ENCODE data around the gene OR2D2. TPM values are rescaled to one million over a fixed set of nuclear protein-coding genes. Genes with fewer than 3 reads are reported as not detected.
"Not testable (repeated sequence)": the region's sequence is repeated elsewhere in the genome, so short reads cannot be mapped to it uniquely, and the experiment has no call there.

The OR2D2 gene
- total RNA-seq, 2 experiments from 2014 or later, result not detected

- Histone ChIP-seq H3K36me3 (ENCODE audit: insufficient read depth, low read length) (no peaks in the 10 kb centered on the region), H3K27ac (ENCODE audit: low read depth in 1 of 2, low read length in 2 of 2) (no peak overlapping the region), H3K4me3 (ENCODE audit: low read length) (no peak overlapping the region), H3K27me3 (ENCODE audit: control insufficient read depth in 1 of 2, insufficient read depth in 2 of 2, low read length in 2 of 2) (no peaks in the 10 kb centered on the region), H3K9me3 (ENCODE audit: control insufficient read depth in 1 of 2, insufficient read depth in 1 of 2, low read length in 2 of 2) (peaks cover 0 to 6% of the 10 kb centered on the region in 2 experiments), H3K4me1 (ENCODE audit: insufficient read depth, low read length) (no peaks in the 10 kb centered on the region)
- DNase-seq (no peak), ATAC-seq (ENCODE audit: poor library complexity) (no peak)
- H3K4me3 Mint-ChIP-seq, result no peak overlapping the region
- peaks cover 3% of the 10 kb centered on the region for H3K9me3 Mint-ChIP-seq
- H3K27me3 Mint-ChIP-seq, result peaks cover 6% of the 10 kb centered on the region
- no peak for TF ChIP-seq CTCF (IDR thresholded peaks at IDR 0.05)
- no peaks in the 10 kb centered on the region for H3K4me1 Mint-ChIP-seq (ENCODE audit: low read depth)
- H3K27ac Mint-ChIP-seq, result no peak overlapping the region
- ChIA-PET CTCF (interaction anchor here (1.2 kb wide), 1 partner anchor 11 kb away, joined by 4 read pairs; no protein-coding TSS in a partner anchor), POLR2A (no interaction called here)
- intact Hi-C loops (cut with DNase I, micrococcal nuclease), result no loop called here
- H3K36me3 Mint-ChIP-seq (ENCODE audit: low read depth), result no peaks in the 10 kb centered on the region
These were observed 3.5 kb downstream of the OR2D2 start for GRCh38 chr11:6888830-6889229.

GRCh38 chr11:6887711-6888110 is 4.6 kb downstream of the OR2D2 start:
- H3K9me3 Mint-ChIP-seq; H3K4me1 Mint-ChIP-seq (ENCODE audit: low read depth); CTCF ChIA-PET; POLR2A ChIA-PET; H3K4me3 ChIP-seq (ENCODE audit: low read length); H3K4me1 ChIP-seq (ENCODE audit: insufficient read depth, low read length); DNase-seq; H3K36me3 ChIP-seq (ENCODE audit: insufficient read depth, low read length); H3K27ac Mint-ChIP-seq; H3K9me3 ChIP-seq (ENCODE audit: control insufficient read depth in 1 of 2, insufficient read depth in 1 of 2, low read length in 2 of 2); H3K4me3 Mint-ChIP-seq; H3K36me3 Mint-ChIP-seq (ENCODE audit: low read depth); ATAC-seq (ENCODE audit: poor library complexity); intact Hi-C loops (cut with DNase I, micrococcal nuclease); H3K27ac ChIP-seq (ENCODE audit: low read depth in 1 of 2, low read length in 2 of 2); H3K27me3 ChIP-seq (ENCODE audit: control insufficient read depth in 1 of 2, insufficient read depth in 2 of 2, low read length in 2 of 2): not testable (repeated sequence)
- H3K27me3 Mint-ChIP-seq, result peaks cover 13% of the 10 kb centered on the region

GRCh38 chr11:6882751-6883150 is 9.5 kb downstream of the OR2D2 start:
- Mint-ChIP-seq H3K27me3 (peaks cover 10% of the 10 kb centered on the region), H3K36me3 (ENCODE audit: low read depth) (no peaks in the 10 kb centered on the region), H3K9me3 (peaks cover 3% of the 10 kb centered on the region), H3K4me1 (ENCODE audit: low read depth) (no peaks in the 10 kb centered on the region), H3K4me3 (no peak overlapping the region), H3K27ac (no peak overlapping the region)
- CTCF ChIA-PET, result no interaction called here
- Histone ChIP-seq H3K9me3 (ENCODE audit: control insufficient read depth in 1 of 2, insufficient read depth in 1 of 2, low read length in 2 of 2) (no peaks in the 10 kb centered on the region), H3K27me3 (ENCODE audit: control insufficient read depth in 1 of 2, insufficient read depth in 2 of 2, low read length in 2 of 2) (peaks cover 0 to 4% of the 10 kb centered on the region in 2 experiments), H3K4me1 (ENCODE audit: insufficient read depth, low read length) (no peaks in the 10 kb centered on the region), H3K27ac (ENCODE audit: low read depth in 1 of 2, low read length in 2 of 2) (no peak overlapping the region), H3K36me3 (ENCODE audit: insufficient read depth, low read length) (no peaks in the 10 kb centered on the region), H3K4me3 (ENCODE audit: low read length) (no peak overlapping the region)
- TF ChIP-seq CTCF (IDR thresholded peaks at IDR 0.05), result no peak
- intact Hi-C loops (cut with DNase I, micrococcal nuclease), result no loop called here
- DNase-seq (no peak), ATAC-seq (ENCODE audit: poor library complexity) (no peak)
- POLR2A ChIA-PET, result no interaction called here

GRCh38 chr11:6876914-6877313 is 15.4 kb downstream of the OR2D2 start:
- Histone ChIP-seq H3K27me3 (ENCODE audit: control insufficient read depth in 1 of 2, insufficient read depth in 2 of 2, low read length in 2 of 2) (peaks cover 4 to 8% of the 10 kb centered on the region in 2 experiments), H3K36me3 (ENCODE audit: insufficient read depth, low read length) (no peaks in the 10 kb centered on the region), H3K9me3 (ENCODE audit: control insufficient read depth in 1 of 2, insufficient read depth in 1 of 2, low read length in 2 of 2) (no peaks in the 10 kb centered on the region), H3K4me1 (ENCODE audit: insufficient read depth, low read length) (no peaks in the 10 kb centered on the region), H3K4me3 (ENCODE audit: low read length) (no peak overlapping the region), H3K27ac (ENCODE audit: low read depth in 1 of 2, low read length in 2 of 2) (no peak overlapping the region)
- H3K27ac Mint-ChIP-seq, result no peak overlapping the region
- H3K27me3 Mint-ChIP-seq, result peaks cover 20% of the 10 kb centered on the region
- POLR2A ChIA-PET, result no interaction called here
- no peaks in the 10 kb centered on the region for H3K36me3 Mint-ChIP-seq (ENCODE audit: low read depth)
- DNase-seq (no peak), ATAC-seq (ENCODE audit: poor library complexity) (no peak)
- no peak for TF ChIP-seq CTCF (IDR thresholded peaks at IDR 0.05)
- no peaks in the 10 kb centered on the region for H3K9me3 Mint-ChIP-seq
- intact Hi-C loops (cut with DNase I, micrococcal nuclease), result no loop called here
- no peaks in the 10 kb centered on the region for H3K4me1 Mint-ChIP-seq (ENCODE audit: low read depth)
- CTCF ChIA-PET, result no interaction called here
- no peak overlapping the region for H3K4me3 Mint-ChIP-seq

Data from CD4-positive, alpha-beta T cell (primary cell).